WTC11 (cell line): ENCODE results near the gene STX18. TPM values are rescaled to one million over a fixed set of nuclear protein-coding genes. Genes with fewer than 3 reads are reported as not detected.

Experiments
- ATAC-seq: fragments of 200-7000 bp; cut with Tn5 transposase; 2 replicates; pipeline ENCODE4 v1.10.0; 2021; ENCODE audit warnings: mild to moderate bottlenecking, moderate library complexity
- CTCF ChIA-PET: fragments of 300-600 bp; sonication (Branson Sonifier 250); formaldehyde crosslinking; loops from one replicate; lab custom pipeline; 2021; ENCODE audit warnings: antibody characterized with exemption; lab: Charles Lee
- POLR2A ChIA-PET: fragments of 350-600 bp; sonication (Branson Sonifier 250); formaldehyde crosslinking; loops from one replicate; lab custom pipeline; 2021; ENCODE audit warnings: antibody characterized with exemption; lab: Charles Lee
- DNase-seq: peaks from one replicate; pipeline ENCODE4 v3.0.0; 2021; ENCODE audit warnings: low spot score
- H3K27ac Mint-ChIP-seq: 2 replicates; pipeline ENCODE4 v1.8.0; 2021; ENCODE audit warnings: mixed read lengths
- H3K27me3 Mint-ChIP-seq: 2 replicates; pipeline ENCODE4 v1.8.0; 2021; ENCODE audit warnings: low read depth, mild to moderate bottlenecking, moderate library complexity, mixed read lengths
- H3K36me3 Mint-ChIP-seq: 2 replicates; pipeline ENCODE4 v1.8.0; 2021; ENCODE audit warnings: mixed read lengths
- H3K4me1 Mint-ChIP-seq: 2 replicates; pipeline ENCODE4 v1.8.0; 2022; ENCODE audit warnings: mixed read lengths
- H3K4me3 Mint-ChIP-seq: 2 replicates; pipeline ENCODE4 v1.8.0; 2021; ENCODE audit warnings: mild to moderate bottlenecking, moderate library complexity, mixed read lengths
- H3K9me3 Mint-ChIP-seq: 2 replicates; pipeline ENCODE4 v1.8.0; 2021; ENCODE audit warnings: mixed read lengths
- EMX1 ChIP-seq: fragments of 250-450 bp; sonication (Bioruptor Pico); IDR thresholded peaks from 2 replicates; pipeline ENCODE4 v1.8.0; 2021; ENCODE audit warnings: mild to moderate bottlenecking
- IRF2 ChIP-seq: sonication (generic); formaldehyde crosslinking; IDR thresholded peaks from 2 replicates; pipeline ENCODE4 v1.8.0; 2022; ENCODE audit warnings: low read depth, missing genetic modification reagents, borderline replicate concordance
- JAZF1 ChIP-seq: fragments of 250-450 bp; sonication (Bioruptor Pico); IDR thresholded peaks from 2 replicates; pipeline ENCODE4 v1.9.0; 2021; ENCODE audit warnings: moderate library complexity, mild to moderate bottlenecking, inconsistent platforms
- MYBL2 ChIP-seq: sonication (generic); formaldehyde crosslinking; IDR thresholded peaks from 2 replicates; pipeline ENCODE4 v1.8.1; 2023; ENCODE audit warnings: mild to moderate bottlenecking, moderate library complexity, missing genetic modification reagents
- NR2C2 ChIP-seq: sonication (generic); formaldehyde crosslinking; IDR thresholded peaks from 2 replicates; pipeline ENCODE4 v1.8.0; 2022; ENCODE audit warnings: mild to moderate bottlenecking, missing genetic modification reagents
- RORB ChIP-seq: fragments of 250-450 bp; sonication (Bioruptor Pico); IDR thresholded peaks from 2 replicates; pipeline ENCODE4 v1.9.0; 2021; ENCODE audit warnings: mild to moderate bottlenecking
- SMAD3 ChIP-seq: sonication (generic); formaldehyde crosslinking; IDR thresholded peaks from 2 replicates; pipeline ENCODE4 v1.8.0; 2022; ENCODE audit warnings: missing genetic modification reagents, mild to moderate bottlenecking, borderline replicate concordance
- SMAD4 ChIP-seq: sonication (generic); formaldehyde crosslinking; IDR thresholded peaks from 2 replicates; pipeline ENCODE4 v1.8.0; 2022; ENCODE audit warnings: mild to moderate bottlenecking, missing genetic modification reagents
- SP1 ChIP-seq: sonication (generic); formaldehyde crosslinking; conservative IDR thresholded peaks from 2 replicates; pipeline ENCODE4 v1.8.1; 2022; ENCODE audit warnings: missing genetic modification reagents
- TCF7 ChIP-seq: sonication (generic); formaldehyde crosslinking; IDR thresholded peaks from 2 replicates; pipeline ENCODE4 v1.8.0; 2022; ENCODE audit warnings: mild to moderate bottlenecking, low read depth, missing genetic modification reagents, moderate library complexity
- TEAD4 ChIP-seq: sonication (generic); formaldehyde crosslinking; IDR thresholded peaks from 2 replicates; pipeline ENCODE4 v1.8.0; 2022; ENCODE audit warnings: mild to moderate bottlenecking, missing genetic modification reagents
- TP53 ChIP-seq: sonication (generic); formaldehyde crosslinking; IDR thresholded peaks from 2 replicates; pipeline ENCODE4 v1.8.1; 2023; ENCODE audit warnings: mild to moderate bottlenecking, missing genetic modification reagents
- ZNF396 ChIP-seq: fragments of 250-450 bp; sonication (Bioruptor Pico); IDR thresholded peaks from 2 replicates; pipeline ENCODE4 v1.8.0; 2021; ENCODE audit warnings: mild to moderate bottlenecking, moderate library complexity, borderline replicate concordance
- ZNF416 ChIP-seq: fragments of 250-450 bp; sonication (Bioruptor Pico); IDR thresholded peaks from 2 replicates; pipeline ENCODE4 v1.9.0; 2021; ENCODE audit warnings: mild to moderate bottlenecking, inconsistent platforms
- total RNA-seq: library from RNA; stranded (reverse); gene quantifications from 3 replicates; pipeline ENCODE4 v1.2.3, GENCODE V29; 2021
- TF ChIP-seq, protein P1 (sequence below): sonication (generic); formaldehyde crosslinking; IDR thresholded peaks from 2 replicates; pipeline ENCODE4 v1.8.0; 2022; ENCODE audit warnings: mild to moderate bottlenecking, missing genetic modification reagents
- TF ChIP-seq, protein P2 (sequence below): sonication (generic); formaldehyde crosslinking; IDR thresholded peaks from 2 replicates; pipeline ENCODE4 v1.8.0; 2022; ENCODE audit warnings: missing genetic modification reagents
- TF ChIP-seq, protein P3 (sequence below): fragments of 250-450 bp; sonication (Bioruptor Pico); IDR thresholded peaks from 2 replicates; pipeline ENCODE4 v1.9.0; 2021; ENCODE audit warnings: mild to moderate bottlenecking
- TF ChIP-seq, protein P4 (sequence below): sonication (generic); formaldehyde crosslinking; conservative IDR thresholded peaks from 2 replicates; pipeline ENCODE4 v1.8.1; 2022; ENCODE audit warnings: mild to moderate bottlenecking, missing genetic modification reagents
- TF ChIP-seq, protein P5 (sequence below): fragments of 250-450 bp; sonication (Bioruptor Pico); IDR thresholded peaks from 2 replicates; pipeline ENCODE4 v1.9.0; 2021; ENCODE audit warnings: mild to moderate bottlenecking, borderline replicate concordance
- TF ChIP-seq, protein P6 (sequence below): sonication (generic); formaldehyde crosslinking; IDR thresholded peaks from 2 replicates; pipeline ENCODE4 v1.8.0; 2022; ENCODE audit warnings: mild to moderate bottlenecking, missing genetic modification reagents
- TF ChIP-seq, protein P7 (sequence below): fragments of 250-450 bp; sonication (Bioruptor Pico); IDR thresholded peaks from 2 replicates; pipeline ENCODE4 v1.8.0; 2021; ENCODE audit warnings: mild to moderate bottlenecking
- TF ChIP-seq, protein P8 (sequence below): sonication (generic); formaldehyde crosslinking; IDR thresholded peaks from 2 replicates; pipeline ENCODE4 v1.8.1; 2022; ENCODE audit warnings: mild to moderate bottlenecking, moderate library complexity, missing genetic modification reagents

Gene STX18
- total RNA-seq, 1 experiment from 2014 or later: 16.9 TPM

DNA sequence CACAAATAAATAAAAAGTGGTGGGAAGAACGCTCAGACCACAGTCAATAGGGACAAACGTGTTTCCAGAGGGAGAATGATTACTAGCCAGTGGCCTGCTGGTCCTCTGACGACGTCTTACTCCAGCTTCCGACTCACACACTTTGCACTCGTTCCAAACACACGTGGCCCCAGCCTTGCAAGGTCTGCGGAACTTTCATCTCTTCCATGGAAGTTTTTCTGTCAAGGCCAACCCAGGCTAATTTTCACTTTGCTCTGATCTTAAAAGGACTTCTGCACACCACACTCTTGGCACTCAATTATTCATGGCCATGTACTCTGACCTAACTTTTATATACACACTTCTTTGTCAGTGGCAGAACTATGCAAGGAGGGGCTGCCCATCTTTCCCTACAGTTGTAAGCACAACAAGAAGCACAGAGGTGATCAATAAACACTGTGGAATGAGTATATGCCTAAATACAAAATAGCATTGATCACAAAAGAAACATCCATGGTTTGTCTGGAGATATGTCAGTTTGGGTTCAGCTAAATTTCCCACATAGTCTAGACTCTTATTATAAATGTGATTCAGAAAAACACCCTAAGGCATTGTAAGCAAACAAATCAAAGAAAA, 69.4 kb downstream of the STX18 start:
- DNase-seq (no peak), ATAC-seq (no peak)
- H3K9me3 Mint-ChIP-seq: peaks cover under 1% of the 10 kb centered on the region
- CTCF ChIA-PET: no interaction called here
- no peaks in the 10 kb centered on the region for H3K27me3 Mint-ChIP-seq
- POLR2A ChIA-PET: no interaction called here
- no peak overlapping the region for H3K27ac Mint-ChIP-seq
- H3K4me1 Mint-ChIP-seq: peaks cover 6% of the 10 kb centered on the region
- peaks cover under 1% of the 10 kb centered on the region; the same call in 1 of the 2 replicates for H3K36me3 Mint-ChIP-seq
- H3K4me3 Mint-ChIP-seq: no peak overlapping the region
- TF ChIP-seq, protein P1, sequence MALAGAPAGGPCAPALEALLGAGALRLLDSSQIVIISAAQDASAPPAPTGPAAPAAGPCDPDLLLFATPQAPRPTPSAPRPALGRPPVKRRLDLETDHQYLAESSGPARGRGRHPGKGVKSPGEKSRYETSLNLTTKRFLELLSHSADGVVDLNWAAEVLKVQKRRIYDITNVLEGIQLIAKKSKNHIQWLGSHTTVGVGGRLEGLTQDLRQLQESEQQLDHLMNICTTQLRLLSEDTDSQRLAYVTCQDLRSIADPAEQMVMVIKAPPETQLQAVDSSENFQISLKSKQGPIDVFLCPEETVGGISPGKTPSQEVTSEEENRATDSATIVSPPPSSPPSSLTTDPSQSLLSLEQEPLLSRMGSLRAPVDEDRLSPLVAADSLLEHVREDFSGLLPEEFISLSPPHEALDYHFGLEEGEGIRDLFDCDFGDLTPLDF: no peak
- TF ChIP-seq MYBL2: no peak
- TF ChIP-seq IRF2: no peak
- TF ChIP-seq SMAD3 (CRISPR knock-in tag): no peak
- TF ChIP-seq, protein P2, sequence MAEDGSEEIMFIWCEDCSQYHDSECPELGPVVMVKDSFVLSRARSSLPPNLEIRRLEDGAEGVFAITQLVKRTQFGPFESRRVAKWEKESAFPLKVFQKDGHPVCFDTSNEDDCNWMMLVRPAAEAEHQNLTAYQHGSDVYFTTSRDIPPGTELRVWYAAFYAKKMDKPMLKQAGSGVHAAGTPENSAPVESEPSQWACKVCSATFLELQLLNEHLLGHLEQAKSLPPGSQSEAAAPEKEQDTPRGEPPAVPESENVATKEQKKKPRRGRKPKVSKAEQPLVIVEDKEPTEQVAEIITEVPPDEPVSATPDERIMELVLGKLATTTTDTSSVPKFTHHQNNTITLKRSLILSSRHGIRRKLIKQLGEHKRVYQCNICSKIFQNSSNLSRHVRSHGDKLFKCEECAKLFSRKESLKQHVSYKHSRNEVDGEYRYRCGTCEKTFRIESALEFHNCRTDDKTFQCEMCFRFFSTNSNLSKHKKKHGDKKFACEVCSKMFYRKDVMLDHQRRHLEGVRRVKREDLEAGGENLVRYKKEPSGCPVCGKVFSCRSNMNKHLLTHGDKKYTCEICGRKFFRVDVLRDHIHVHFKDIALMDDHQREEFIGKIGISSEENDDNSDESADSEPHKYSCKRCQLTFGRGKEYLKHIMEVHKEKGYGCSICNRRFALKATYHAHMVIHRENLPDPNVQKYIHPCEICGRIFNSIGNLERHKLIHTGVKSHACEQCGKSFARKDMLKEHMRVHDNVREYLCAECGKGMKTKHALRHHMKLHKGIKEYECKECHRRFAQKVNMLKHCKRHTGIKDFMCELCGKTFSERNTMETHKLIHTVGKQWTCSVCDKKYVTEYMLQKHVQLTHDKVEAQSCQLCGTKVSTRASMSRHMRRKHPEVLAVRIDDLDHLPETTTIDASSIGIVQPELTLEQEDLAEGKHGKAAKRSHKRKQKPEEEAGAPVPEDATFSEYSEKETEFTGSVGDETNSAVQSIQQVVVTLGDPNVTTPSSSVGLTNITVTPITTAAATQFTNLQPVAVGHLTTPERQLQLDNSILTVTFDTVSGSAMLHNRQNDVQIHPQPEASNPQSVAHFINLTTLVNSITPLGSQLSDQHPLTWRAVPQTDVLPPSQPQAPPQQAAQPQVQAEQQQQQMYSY: no peak
- TF ChIP-seq TCF7 (CRISPR knock-in tag): no peak
- TF ChIP-seq, protein P3, sequence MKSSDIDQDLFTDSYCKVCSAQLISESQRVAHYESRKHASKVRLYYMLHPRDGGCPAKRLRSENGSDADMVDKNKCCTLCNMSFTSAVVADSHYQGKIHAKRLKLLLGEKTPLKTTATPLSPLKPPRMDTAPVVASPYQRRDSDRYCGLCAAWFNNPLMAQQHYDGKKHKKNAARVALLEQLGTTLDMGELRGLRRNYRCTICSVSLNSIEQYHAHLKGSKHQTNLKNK (CRISPR knock-in tag): no peak
- TF ChIP-seq, protein P4, sequence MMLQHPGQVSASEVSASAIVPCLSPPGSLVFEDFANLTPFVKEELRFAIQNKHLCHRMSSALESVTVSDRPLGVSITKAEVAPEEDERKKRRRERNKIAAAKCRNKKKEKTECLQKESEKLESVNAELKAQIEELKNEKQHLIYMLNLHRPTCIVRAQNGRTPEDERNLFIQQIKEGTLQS (CRISPR knock-in tag): no peak

DNA sequence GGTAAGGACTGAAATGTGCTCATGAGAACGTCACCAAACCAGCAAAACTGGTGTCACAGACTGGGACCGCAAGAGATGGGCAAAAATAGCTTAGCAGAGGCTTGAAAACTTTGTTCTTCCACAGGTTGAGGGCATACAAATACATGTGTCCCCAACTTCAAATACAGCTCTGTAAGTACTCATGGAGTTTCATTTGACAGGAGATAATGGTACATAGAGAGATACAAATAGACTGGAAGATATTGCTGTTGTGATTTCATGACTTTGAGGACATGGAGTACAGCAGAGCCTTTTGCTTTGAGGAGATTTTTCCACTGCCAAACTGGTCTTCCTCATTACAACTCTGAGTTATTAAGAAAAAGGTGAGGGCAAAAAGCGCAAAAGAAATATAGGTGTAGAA, 70.7 kb downstream of the STX18 start:
- ChIA-PET POLR2A (no interaction called here), CTCF (no interaction called here)
- DNase-seq: no peak
- ATAC-seq: no peak
- Mint-ChIP-seq H3K4me3 (no peak overlapping the region), H3K4me1 (peaks cover 6% of the 10 kb centered on the region), H3K36me3 (peaks cover 13% of the 10 kb centered on the region), H3K9me3 (peaks cover 11% of the 10 kb centered on the region), H3K27ac (no peak overlapping the region), H3K27me3 (no peaks in the 10 kb centered on the region)
- TF ChIP-seq, protein P5, sequence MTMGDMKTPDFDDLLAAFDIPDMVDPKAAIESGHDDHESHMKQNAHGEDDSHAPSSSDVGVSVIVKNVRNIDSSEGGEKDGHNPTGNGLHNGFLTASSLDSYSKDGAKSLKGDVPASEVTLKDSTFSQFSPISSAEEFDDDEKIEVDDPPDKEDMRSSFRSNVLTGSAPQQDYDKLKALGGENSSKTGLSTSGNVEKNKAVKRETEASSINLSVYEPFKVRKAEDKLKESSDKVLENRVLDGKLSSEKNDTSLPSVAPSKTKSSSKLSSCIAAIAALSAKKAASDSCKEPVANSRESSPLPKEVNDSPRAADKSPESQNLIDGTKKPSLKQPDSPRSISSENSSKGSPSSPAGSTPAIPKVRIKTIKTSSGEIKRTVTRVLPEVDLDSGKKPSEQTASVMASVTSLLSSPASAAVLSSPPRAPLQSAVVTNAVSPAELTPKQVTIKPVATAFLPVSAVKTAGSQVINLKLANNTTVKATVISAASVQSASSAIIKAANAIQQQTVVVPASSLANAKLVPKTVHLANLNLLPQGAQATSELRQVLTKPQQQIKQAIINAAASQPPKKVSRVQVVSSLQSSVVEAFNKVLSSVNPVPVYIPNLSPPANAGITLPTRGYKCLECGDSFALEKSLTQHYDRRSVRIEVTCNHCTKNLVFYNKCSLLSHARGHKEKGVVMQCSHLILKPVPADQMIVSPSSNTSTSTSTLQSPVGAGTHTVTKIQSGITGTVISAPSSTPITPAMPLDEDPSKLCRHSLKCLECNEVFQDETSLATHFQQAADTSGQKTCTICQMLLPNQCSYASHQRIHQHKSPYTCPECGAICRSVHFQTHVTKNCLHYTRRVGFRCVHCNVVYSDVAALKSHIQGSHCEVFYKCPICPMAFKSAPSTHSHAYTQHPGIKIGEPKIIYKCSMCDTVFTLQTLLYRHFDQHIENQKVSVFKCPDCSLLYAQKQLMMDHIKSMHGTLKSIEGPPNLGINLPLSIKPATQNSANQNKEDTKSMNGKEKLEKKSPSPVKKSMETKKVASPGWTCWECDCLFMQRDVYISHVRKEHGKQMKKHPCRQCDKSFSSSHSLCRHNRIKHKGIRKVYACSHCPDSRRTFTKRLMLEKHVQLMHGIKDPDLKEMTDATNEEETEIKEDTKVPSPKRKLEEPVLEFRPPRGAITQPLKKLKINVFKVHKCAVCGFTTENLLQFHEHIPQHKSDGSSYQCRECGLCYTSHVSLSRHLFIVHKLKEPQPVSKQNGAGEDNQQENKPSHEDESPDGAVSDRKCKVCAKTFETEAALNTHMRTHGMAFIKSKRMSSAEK (CRISPR knock-in tag): no peak
- TF ChIP-seq ZNF416 (CRISPR knock-in tag) (no peak), SMAD4 (CRISPR knock-in tag) (no peak), TEAD4 (no peak), SP1 (CRISPR knock-in tag) (no peak), EMX1 (CRISPR knock-in tag) (no peak), JAZF1 (CRISPR knock-in tag) (no peak), TP53 (no peak), RORB (CRISPR knock-in tag) (no peak), NR2C2 (CRISPR knock-in tag) (no peak), IRF2 (no peak), ZNF396 (CRISPR knock-in tag) (no peak)
- TF ChIP-seq, protein P6, sequence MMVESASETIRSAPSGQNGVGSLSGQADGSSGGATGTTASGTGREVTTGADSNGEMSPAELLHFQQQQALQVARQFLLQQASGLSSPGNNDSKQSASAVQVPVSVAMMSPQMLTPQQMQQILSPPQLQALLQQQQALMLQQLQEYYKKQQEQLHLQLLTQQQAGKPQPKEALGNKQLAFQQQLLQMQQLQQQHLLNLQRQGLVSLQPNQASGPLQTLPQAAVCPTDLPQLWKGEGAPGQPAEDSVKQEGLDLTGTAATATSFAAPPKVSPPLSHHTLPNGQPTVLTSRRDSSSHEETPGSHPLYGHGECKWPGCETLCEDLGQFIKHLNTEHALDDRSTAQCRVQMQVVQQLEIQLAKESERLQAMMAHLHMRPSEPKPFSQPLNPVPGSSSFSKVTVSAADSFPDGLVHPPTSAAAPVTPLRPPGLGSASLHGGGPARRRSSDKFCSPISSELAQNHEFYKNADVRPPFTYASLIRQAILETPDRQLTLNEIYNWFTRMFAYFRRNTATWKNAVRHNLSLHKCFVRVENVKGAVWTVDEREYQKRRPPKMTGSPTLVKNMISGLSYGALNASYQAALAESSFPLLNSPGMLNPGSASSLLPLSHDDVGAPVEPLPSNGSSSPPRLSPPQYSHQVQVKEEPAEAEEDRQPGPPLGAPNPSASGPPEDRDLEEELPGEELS (CRISPR knock-in tag): no peak
- TF ChIP-seq, protein P7, sequence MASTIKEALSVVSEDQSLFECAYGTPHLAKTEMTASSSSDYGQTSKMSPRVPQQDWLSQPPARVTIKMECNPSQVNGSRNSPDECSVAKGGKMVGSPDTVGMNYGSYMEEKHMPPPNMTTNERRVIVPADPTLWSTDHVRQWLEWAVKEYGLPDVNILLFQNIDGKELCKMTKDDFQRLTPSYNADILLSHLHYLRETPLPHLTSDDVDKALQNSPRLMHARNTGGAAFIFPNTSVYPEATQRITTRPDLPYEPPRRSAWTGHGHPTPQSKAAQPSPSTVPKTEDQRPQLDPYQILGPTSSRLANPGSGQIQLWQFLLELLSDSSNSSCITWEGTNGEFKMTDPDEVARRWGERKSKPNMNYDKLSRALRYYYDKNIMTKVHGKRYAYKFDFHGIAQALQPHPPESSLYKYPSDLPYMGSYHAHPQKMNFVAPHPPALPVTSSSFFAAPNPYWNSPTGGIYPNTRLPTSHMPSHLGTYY (CRISPR knock-in tag): no peak
- TF ChIP-seq, protein P8, sequence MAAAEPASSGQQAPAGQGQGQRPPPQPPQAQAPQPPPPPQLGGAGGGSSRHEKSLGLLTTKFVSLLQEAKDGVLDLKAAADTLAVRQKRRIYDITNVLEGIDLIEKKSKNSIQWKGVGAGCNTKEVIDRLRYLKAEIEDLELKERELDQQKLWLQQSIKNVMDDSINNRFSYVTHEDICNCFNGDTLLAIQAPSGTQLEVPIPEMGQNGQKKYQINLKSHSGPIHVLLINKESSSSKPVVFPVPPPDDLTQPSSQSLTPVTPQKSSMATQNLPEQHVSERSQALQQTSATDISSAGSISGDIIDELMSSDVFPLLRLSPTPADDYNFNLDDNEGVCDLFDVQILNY: no peak
